GM12878 (cell line): ENCODE measurements around the gene ABHD12B. TPM values are rescaled to one million over a fixed set of nuclear protein-coding genes. Genes with fewer than 3 reads are reported as not detected.

ENCODE experiments used
- ATF2 ChIP-seq: IDR thresholded peaks from 2 replicates; pipeline ENCODE4 v1.6.1; 2012; ENCODE audit warnings: low read length, inconsistent platforms
- BHLHE40 ChIP-seq, 2 experiments: fragments of 450-650 bp in 1 of 2; IDR thresholded peaks; 2 replicates each; pipeline ENCODE4 v1.6.1; 2011 to 2017; ENCODE audit warnings: low read depth in 2 of 2, borderline replicate concordance in 1 of 2, improper control_type of control experiment in 1 of 2, low read length in 1 of 2, mild to moderate bottlenecking in 1 of 2
- EP300 ChIP-seq, 2 experiments: fragments of 150-350 bp in 1 of 2; IDR thresholded peaks; 2 replicates each; pipeline ENCODE4 v1.6.1; 2011 to 2012; ENCODE audit warnings: low read depth in 2 of 2, low read length in 2 of 2, borderline replicate concordance in 1 of 2, improper control_type of control experiment in 1 of 2, inconsistent platforms in 1 of 2; ENCODE audit not compliant: control insufficient read depth in 1 of 2
- IRF5 ChIP-seq: fragments of 450-650 bp; IDR thresholded peaks from 2 replicates; pipeline ENCODE4 v1.6.1; 2017; ENCODE audit warnings: borderline replicate concordance
- PBX3 ChIP-seq: IDR thresholded peaks from 2 replicates; pipeline ENCODE4 v1.6.1; 2011; ENCODE audit warnings: mild to moderate bottlenecking, low read depth, low read length, moderate library complexity; ENCODE audit not compliant: insufficient replicate concordance
- TAF1 ChIP-seq: IDR thresholded peaks from 2 replicates; pipeline ENCODE4 v1.6.1; 2011; ENCODE audit warnings: mild to moderate bottlenecking, low read depth, low read length, borderline replicate concordance
- TCF3 ChIP-seq: IDR thresholded peaks from 2 replicates; pipeline ENCODE4 v1.6.1; 2012; ENCODE audit warnings: low read depth, mild to moderate bottlenecking, low read length, borderline replicate concordance; ENCODE audit not compliant: insufficient read depth
- polyA plus RNA-seq, 11 experiments: library from polyadenylated mRNA; depleted of rRNA in 4 of 11; unstranded in 6 of 11; stranded (reverse) in 5 of 11; fragments of >200 nt; fragmentation: Nextera tagmentation in 4 of 11; fragmentation: Illumina TruSeq in 1 of 11; extraction: Ambion mirVana in 4 of 11; extraction: Trizol in 1 of 11; gene quantifications; 1 replicate in 1 of 11; 2 replicates in 10 of 11; pipeline versions ENCODE4 v1.2.1 to v1.2.3, GENCODE V29; 2011 to 2016; ENCODE audit warnings: inconsistent platforms in 2 of 11, missing spikeins in 2 of 11, low read depth in 1 of 11
- total RNA-seq, 4 experiments: library from RNA; depleted of rRNA in 3 of 4; stranded (reverse); fragments of >200 nt in 3 of 4; fragmentation: Illumina TruSeq in 1 of 4; extraction: Trizol in 1 of 4; gene quantifications; 2 replicates each; pipeline versions ENCODE4 v1.2.1 to v1.2.3, GENCODE V29; 2013 to 2021

ABHD12B gene
- total and polyA plus RNA-seq, 10 of the 15 experiments (the other 5 are each of a cell fraction or from before 2014, with no cell fraction given) = not detected

GRCh38 chr14:50875359-50876070 is 3.7 kb downstream of the ABHD12B start (continued):
- TF ChIP-seq IRF5 (no peak), BHLHE40 (IDR thresholded peaks at IDR 0.05; ENCODE audit: borderline replicate concordance in 1 of 2, low read depth in 2 of 2, low read length in 1 of 2) (peak; percentile 73 to 82), PBX3 (peak; percentile 39), TAF1 (no peak), ATF2 (peak; percentile 86), TCF3 (peak; percentile 90), EP300 (IDR thresholded peaks at IDR 0.05; ENCODE audit: borderline replicate concordance in 1 of 2, control insufficient read depth in 1 of 2, low read depth in 2 of 2, low read length in 2 of 2) (peak; percentile 44 to 78; a peak in 2 of 4 replicates)
